Breast epithelium (tissue), 3 donors: Measurements from ENCODE around the gene F5.

Experiments used
- POLR2A ChIP-seq: fragments of 450-650 bp; IDR thresholded peaks from one replicate; pipeline ENCODE4 v1.6.1; 2016; ENCODE audit warnings: antibody characterized with exemption, mild to moderate bottlenecking, moderate library complexity
- POLR2AphosphoS5 ChIP-seq, 3 donors: sonication (generic); formaldehyde crosslinking; IDR thresholded peaks; one replicate each; pipeline ENCODE4 v1.6.1; 2017; ENCODE audit warnings: antibody characterized with exemption in 3 of 3
- TF ChIP-seq, protein P1 (sequence below), 3 donors: fragments of 450-650 bp; IDR thresholded peaks; one replicate each; pipeline ENCODE4 v1.5.1; 2016 to 2017; ENCODE audit warnings: antibody characterized with exemption in 3 of 3, mild to moderate bottlenecking in 3 of 3, moderate library complexity in 3 of 3

- TF ChIP-seq, protein P1, sequence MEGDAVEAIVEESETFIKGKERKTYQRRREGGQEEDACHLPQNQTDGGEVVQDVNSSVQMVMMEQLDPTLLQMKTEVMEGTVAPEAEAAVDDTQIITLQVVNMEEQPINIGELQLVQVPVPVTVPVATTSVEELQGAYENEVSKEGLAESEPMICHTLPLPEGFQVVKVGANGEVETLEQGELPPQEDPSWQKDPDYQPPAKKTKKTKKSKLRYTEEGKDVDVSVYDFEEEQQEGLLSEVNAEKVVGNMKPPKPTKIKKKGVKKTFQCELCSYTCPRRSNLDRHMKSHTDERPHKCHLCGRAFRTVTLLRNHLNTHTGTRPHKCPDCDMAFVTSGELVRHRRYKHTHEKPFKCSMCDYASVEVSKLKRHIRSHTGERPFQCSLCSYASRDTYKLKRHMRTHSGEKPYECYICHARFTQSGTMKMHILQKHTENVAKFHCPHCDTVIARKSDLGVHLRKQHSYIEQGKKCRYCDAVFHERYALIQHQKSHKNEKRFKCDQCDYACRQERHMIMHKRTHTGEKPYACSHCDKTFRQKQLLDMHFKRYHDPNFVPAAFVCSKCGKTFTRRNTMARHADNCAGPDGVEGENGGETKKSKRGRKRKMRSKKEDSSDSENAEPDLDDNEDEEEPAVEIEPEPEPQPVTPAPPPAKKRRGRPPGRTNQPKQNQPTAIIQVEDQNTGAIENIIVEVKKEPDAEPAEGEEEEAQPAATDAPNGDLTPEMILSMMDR (IDR thresholded peaks at IDR 0.05): no peak
- TF ChIP-seq POLR2A (no peak), POLR2AphosphoS5 (IDR thresholded peaks at IDR 0.05) (no peak)
Measured at GRCh38 chr1:169499807-169500206, 86.5 kb downstream of the F5 start.
